Testis (tissue), 3 donors: ENCODE results near the gene CRTAC1. TPM values are rescaled to one million over a fixed set of nuclear protein-coding genes. Genes with fewer than 3 reads are reported as not detected.

Experiments
- DNase-seq: peaks from one replicate; pipeline ENCODE4 v3.0.0-alpha.2; 2019
- H3K27ac ChIP-seq, 2 donors: fragments of 200-600 bp; sonication (generic); one replicate each; pipeline ENCODE4 v1.5.1; 2019
- H3K27me3 ChIP-seq: fragments of 200-600 bp; sonication (generic); one replicate; pipeline ENCODE4 v1.5.1; 2019
- H3K36me3 ChIP-seq: fragments of 200-600 bp; sonication (generic); one replicate; pipeline ENCODE4 v1.5.1; 2017; ENCODE audit warnings: low read depth; ENCODE audit errors: missing control alignments
- H3K4me1 ChIP-seq: fragments of 200-600 bp; sonication (generic); one replicate; pipeline ENCODE4 v1.5.1; 2019
- H3K4me3 ChIP-seq, 2 donors: fragments of 200-600 bp; sonication (generic); one replicate each; pipeline ENCODE4 v1.5.1; 2017 to 2019
- H3K9me3 ChIP-seq: fragments of 200-600 bp; sonication (generic); one replicate; pipeline ENCODE4 v1.5.1; 2017
- POLR2A ChIP-seq: fragments of 450-650 bp; IDR thresholded peaks from one replicate; pipeline ENCODE4 v1.6.1; 2017; ENCODE audit warnings: antibody characterized with exemption, mild to moderate bottlenecking, moderate library complexity
- WGBS, 2 donors: methylation state at CpG; one replicate each; pipeline ENCODE4 v1.1.5; 2018; 5-methylcytosine and 5-hydroxymethylcytosine counted together
- intact Hi-C: fragments of 100-400 bp; cut with DNase I; formaldehyde crosslinking; loops from one replicate; pipeline ENCODE4 v1.15.1; 2023; ENCODE audit warnings: low total_unique reads
- polyA plus RNA-seq: library from polyadenylated mRNA; stranded (reverse); fragments of 350-450 nt; fragmentation: Illumina TruSeq; extraction: RNeasy Lipid Tissue Mini Kit (QIAGEN cat#74804); gene quantifications from one replicate; pipeline ENCODE4 v1.2.3, GENCODE V29; 2014; ENCODE audit warnings: low read depth, low replicate concordance; ENCODE audit not compliant: insufficient read depth
- total RNA-seq, 2 donors: library from RNA; depleted of rRNA; stranded (reverse); fragments of >200 nt; gene quantifications; one replicate each; pipeline ENCODE4 v1.2.3, GENCODE V29; 2016
- TF ChIP-seq, protein P1 (sequence below), 3 experiments: fragments of 450-650 bp in 2 of 3; fragments of 200-600 bp in 1 of 3; sonication (generic) in 1 of 3; IDR thresholded peaks; one replicate each; pipeline ENCODE4 v1.5.1; 2016 to 2019; ENCODE audit warnings: antibody characterized with exemption in 3 of 3, mild to moderate bottlenecking in 2 of 3, moderate library complexity in 1 of 3

CRTAC1 gene
- total and polyA plus RNA-seq, 3 donors from 2014 or later, result 7.5 to 12.2 (median 11.5) TPM

- TF ChIP-seq, protein P1, sequence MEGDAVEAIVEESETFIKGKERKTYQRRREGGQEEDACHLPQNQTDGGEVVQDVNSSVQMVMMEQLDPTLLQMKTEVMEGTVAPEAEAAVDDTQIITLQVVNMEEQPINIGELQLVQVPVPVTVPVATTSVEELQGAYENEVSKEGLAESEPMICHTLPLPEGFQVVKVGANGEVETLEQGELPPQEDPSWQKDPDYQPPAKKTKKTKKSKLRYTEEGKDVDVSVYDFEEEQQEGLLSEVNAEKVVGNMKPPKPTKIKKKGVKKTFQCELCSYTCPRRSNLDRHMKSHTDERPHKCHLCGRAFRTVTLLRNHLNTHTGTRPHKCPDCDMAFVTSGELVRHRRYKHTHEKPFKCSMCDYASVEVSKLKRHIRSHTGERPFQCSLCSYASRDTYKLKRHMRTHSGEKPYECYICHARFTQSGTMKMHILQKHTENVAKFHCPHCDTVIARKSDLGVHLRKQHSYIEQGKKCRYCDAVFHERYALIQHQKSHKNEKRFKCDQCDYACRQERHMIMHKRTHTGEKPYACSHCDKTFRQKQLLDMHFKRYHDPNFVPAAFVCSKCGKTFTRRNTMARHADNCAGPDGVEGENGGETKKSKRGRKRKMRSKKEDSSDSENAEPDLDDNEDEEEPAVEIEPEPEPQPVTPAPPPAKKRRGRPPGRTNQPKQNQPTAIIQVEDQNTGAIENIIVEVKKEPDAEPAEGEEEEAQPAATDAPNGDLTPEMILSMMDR (IDR thresholded peaks at IDR 0.05), result no peak
- TF ChIP-seq POLR2A, result no peak
- intact Hi-C loops, result no loop called here
- Histone ChIP-seq H3K9me3 (no peaks in the 10 kb centered on the region), H3K4me3 (no peak overlapping the region), H3K27me3 (no peaks in the 10 kb centered on the region), H3K4me1 (no peaks in the 10 kb centered on the region), H3K27ac (no peak overlapping the region), H3K36me3 (no peaks in the 10 kb centered on the region)
- WGBS, 2 donors, result 70 to 78% methylated on average over 6 to 9 of the region's 9 CpGs
- DNase-seq, result no peak
Measured at GRCh38 chr10:98010939-98011685, 19.3 kb downstream of the CRTAC1 start.

GRCh38 chr10:98006266-98006665, 24.2 kb downstream of the CRTAC1 start:
- H3K4me1 ChIP-seq, result no peaks in the 10 kb centered on the region
- no peak overlapping the region for H3K27ac ChIP-seq
- intact Hi-C loops, result no loop called here
- H3K36me3 ChIP-seq, result no peaks in the 10 kb centered on the region
- H3K4me3 ChIP-seq, result no peak overlapping the region
- no peaks in the 10 kb centered on the region for H3K9me3 ChIP-seq
- no peak for TF ChIP-seq POLR2A
- TF ChIP-seq, protein P1 (IDR thresholded peaks at IDR 0.05), result no peak
- 22 to 40% methylated on average over 12 of the region's 12 CpGs for WGBS, 2 donors
- no peaks in the 10 kb centered on the region for H3K27me3 ChIP-seq
- DNase-seq, result no peak

- H3K4me3 ChIP-seq, result no peak overlapping the region
- intact Hi-C loops, result no loop called here
- H3K27ac ChIP-seq, result no peak overlapping the region
- H3K9me3 ChIP-seq, result no peaks in the 10 kb centered on the region
- TF ChIP-seq, protein P1 (IDR thresholded peaks at IDR 0.05), result no peak
- no peak for TF ChIP-seq POLR2A
- H3K4me1 ChIP-seq, result no peaks in the 10 kb centered on the region
- WGBS, 2 donors, result 82 to 83% methylated on average over 9 of the region's 9 CpGs
- no peaks in the 10 kb centered on the region for H3K27me3 ChIP-seq
- no peak for DNase-seq
- H3K36me3 ChIP-seq, result no peaks in the 10 kb centered on the region
Measured at GRCh38 chr10:98001736-98002135, 28.7 kb downstream of the CRTAC1 start.

DNA sequence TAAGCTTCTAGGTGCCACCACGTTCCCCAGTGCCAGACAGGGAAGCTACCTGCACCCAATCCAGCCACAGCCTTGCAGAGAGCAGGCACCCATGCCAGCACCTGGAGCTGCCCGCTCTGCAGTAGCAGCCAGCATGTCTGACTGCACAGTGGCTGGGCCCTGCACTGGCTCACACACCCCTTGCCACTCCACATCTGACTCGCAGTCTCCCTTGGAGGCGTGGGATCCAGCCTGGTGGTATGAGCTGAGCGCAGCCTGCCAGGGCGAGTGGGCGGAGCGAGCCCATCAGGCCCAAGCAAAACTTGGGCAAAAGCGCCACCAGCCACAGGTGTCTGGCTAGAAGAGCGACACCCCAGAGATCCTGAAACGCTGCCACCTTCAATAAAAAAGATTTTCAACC, 30.1 kb downstream of the CRTAC1 start:
- TF ChIP-seq POLR2A, result no peak
- TF ChIP-seq, protein P1 (IDR thresholded peaks at IDR 0.05), result no peak
- Histone ChIP-seq H3K4me1 (no peaks in the 10 kb centered on the region), H3K36me3 (no peaks in the 10 kb centered on the region), H3K9me3 (no peaks in the 10 kb centered on the region), H3K4me3 (no peak overlapping the region), H3K27me3 (no peaks in the 10 kb centered on the region), H3K27ac (no peak overlapping the region)
- intact Hi-C loops, result no loop called here
- 92 to 96% methylated on average over 5 to 10 of the region's 11 CpGs for WGBS, 2 donors
- no peak for DNase-seq

- intact Hi-C loops, result no loop called here
- Histone ChIP-seq H3K36me3 (no peaks in the 10 kb centered on the region), H3K27me3 (no peaks in the 10 kb centered on the region), H3K27ac (no peak overlapping the region), H3K4me1 (no peaks in the 10 kb centered on the region), H3K9me3 (no peaks in the 10 kb centered on the region), H3K4me3 (no peak overlapping the region)
- DNase-seq, result no peak
- WGBS, 2 donors, result 75 to 83% methylated on average over 2 of the region's 2 CpGs
- TF ChIP-seq POLR2A, result no peak
- TF ChIP-seq, protein P1 (IDR thresholded peaks at IDR 0.05), result no peak
Measured at GRCh38 chr10:97999923-98000248, 30.5 kb downstream of the CRTAC1 start.
